ENCODE measurements around the gene FXYD6. TPM values are rescaled to one million over a fixed set of nuclear protein-coding genes. Genes with fewer than 3 reads are reported as not detected.

FXYD6 gene
- total RNA-seq, 1 donor from 2014 or later = not detected

DNA sequence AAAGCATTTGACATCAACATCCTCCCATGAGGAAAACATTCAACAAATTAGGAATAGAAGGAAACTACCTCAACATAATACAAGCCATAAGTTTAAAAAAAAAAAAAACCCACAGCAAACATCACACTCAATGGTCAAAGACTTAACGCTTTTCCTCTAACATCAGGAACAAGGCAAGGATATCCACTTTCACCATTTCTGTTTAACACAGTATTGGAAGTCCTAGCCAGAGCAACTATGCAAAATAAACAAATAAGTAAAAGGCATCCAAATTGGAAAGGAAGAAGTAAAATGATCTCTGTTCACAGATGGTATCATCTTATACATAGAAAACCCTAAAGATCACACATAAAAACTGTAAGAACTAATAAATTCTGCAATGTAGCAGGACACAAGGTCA, 13.1 kb downstream of the FXYD6 start:
- Mint-ChIP-seq H3K27ac (no peak overlapping the region), H3K27me3 (peaks cover 21% of the 10 kb centered on the region), H3K4me1 (no peaks in the 10 kb centered on the region), H3K36me3 (ENCODE audit: low read depth) (no peaks in the 10 kb centered on the region), H3K4me3 (no peak overlapping the region), H3K9me3 (no peaks in the 10 kb centered on the region)
- intact Hi-C loops (cut with micrococcal nuclease) = no loop called here
- TF ChIP-seq, protein P1, sequence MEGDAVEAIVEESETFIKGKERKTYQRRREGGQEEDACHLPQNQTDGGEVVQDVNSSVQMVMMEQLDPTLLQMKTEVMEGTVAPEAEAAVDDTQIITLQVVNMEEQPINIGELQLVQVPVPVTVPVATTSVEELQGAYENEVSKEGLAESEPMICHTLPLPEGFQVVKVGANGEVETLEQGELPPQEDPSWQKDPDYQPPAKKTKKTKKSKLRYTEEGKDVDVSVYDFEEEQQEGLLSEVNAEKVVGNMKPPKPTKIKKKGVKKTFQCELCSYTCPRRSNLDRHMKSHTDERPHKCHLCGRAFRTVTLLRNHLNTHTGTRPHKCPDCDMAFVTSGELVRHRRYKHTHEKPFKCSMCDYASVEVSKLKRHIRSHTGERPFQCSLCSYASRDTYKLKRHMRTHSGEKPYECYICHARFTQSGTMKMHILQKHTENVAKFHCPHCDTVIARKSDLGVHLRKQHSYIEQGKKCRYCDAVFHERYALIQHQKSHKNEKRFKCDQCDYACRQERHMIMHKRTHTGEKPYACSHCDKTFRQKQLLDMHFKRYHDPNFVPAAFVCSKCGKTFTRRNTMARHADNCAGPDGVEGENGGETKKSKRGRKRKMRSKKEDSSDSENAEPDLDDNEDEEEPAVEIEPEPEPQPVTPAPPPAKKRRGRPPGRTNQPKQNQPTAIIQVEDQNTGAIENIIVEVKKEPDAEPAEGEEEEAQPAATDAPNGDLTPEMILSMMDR (IDR thresholded peaks at IDR 0.05) = no peak
- ChIA-PET CTCF (no interaction called here), POLR2A (interaction anchor here (0.5 kb wide), 1 partner anchor 458 kb away, joined by 9 read pairs; no protein-coding TSS in a partner anchor)
- DNase-seq (no peak), ATAC-seq (ENCODE audit: low read depth) (no peak)

DNA sequence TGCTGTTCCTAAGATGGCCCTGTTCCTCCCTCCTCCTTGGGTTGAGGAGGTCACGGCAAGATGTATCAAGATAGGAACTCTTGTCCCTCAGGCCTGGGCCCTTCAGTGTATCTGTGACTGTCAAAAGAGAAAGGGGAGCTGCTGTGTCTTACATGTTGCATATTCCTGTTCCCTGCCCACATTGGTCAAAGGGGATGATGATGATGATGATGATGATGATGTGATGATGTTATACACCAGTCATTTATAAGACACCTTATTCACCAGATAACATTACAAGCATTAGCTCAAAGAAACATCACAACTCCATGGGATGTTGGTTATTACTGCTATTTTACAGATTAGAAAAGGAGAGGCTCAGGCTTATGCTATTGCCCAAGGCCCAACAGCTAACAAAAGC, 13.7 kb downstream of the FXYD6 start:
- H3K4me1 Mint-ChIP-seq = no peaks in the 10 kb centered on the region
- H3K9me3 Mint-ChIP-seq = no peaks in the 10 kb centered on the region
- no peak for DNase-seq
- H3K27me3 Mint-ChIP-seq = peaks cover 22% of the 10 kb centered on the region
- ATAC-seq (ENCODE audit: low read depth) = no peak
- H3K27ac Mint-ChIP-seq = no peak overlapping the region
- H3K36me3 Mint-ChIP-seq (ENCODE audit: low read depth) = no peaks in the 10 kb centered on the region
- intact Hi-C loops (cut with micrococcal nuclease) = no loop called here
- ChIA-PET POLR2A (interaction anchor here (0.5 kb wide), 1 partner anchor 459 kb away, joined by 9 read pairs; no protein-coding TSS in a partner anchor), CTCF (no interaction called here)
- TF ChIP-seq, protein P1 (IDR thresholded peaks at IDR 0.05) = no peak
- no peak overlapping the region for H3K4me3 Mint-ChIP-seq

DNA sequence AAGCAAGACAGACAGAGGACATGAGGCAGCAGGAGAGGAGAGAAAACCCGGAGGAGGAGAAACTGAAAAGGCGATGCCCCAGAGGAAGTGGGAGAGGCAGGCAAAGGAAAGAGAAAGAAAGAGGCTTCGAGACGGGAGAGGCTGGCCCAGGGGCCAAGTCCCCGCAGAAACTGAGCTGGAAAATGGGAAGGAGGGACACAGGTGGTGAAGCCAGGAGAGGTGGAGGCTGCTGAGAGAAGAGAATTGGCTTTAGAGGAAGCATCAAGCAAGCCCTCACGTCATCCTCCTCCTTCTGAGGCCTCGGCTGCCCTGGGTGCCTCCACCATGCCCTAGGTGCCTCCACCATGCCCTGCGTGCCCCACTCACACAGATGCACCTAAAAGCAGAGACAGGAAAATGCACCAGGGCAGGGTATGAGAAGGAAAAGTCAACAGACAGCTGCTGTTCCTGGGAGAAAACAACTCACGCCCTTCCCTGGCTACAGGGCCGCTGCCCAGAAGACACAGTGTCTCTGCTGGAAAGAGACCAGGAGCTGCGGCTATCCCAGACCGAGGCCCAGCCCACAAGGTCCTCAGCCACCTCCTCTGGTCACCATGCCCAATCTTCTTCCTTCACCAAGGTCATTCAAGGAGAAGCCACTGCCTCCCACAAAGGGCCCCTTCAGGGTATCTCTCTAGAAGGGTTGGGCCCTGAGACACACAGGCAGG, 14.3 kb downstream of the FXYD6 start:
- Mint-ChIP-seq H3K9me3 (no peaks in the 10 kb centered on the region), H3K27ac (no peak overlapping the region), H3K27me3 (peaks cover 18% of the 10 kb centered on the region), H3K4me1 (no peaks in the 10 kb centered on the region), H3K36me3 (ENCODE audit: low read depth) (no peaks in the 10 kb centered on the region), H3K4me3 (no peak overlapping the region)
- intact Hi-C loops (cut with micrococcal nuclease) = no loop called here
- POLR2A ChIA-PET = no interaction called here
- CTCF ChIA-PET = no interaction called here
- TF ChIP-seq, protein P1 (IDR thresholded peaks at IDR 0.05) = no peak
- DNase-seq = no peak
- no peak for ATAC-seq (ENCODE audit: low read depth)

DNA sequence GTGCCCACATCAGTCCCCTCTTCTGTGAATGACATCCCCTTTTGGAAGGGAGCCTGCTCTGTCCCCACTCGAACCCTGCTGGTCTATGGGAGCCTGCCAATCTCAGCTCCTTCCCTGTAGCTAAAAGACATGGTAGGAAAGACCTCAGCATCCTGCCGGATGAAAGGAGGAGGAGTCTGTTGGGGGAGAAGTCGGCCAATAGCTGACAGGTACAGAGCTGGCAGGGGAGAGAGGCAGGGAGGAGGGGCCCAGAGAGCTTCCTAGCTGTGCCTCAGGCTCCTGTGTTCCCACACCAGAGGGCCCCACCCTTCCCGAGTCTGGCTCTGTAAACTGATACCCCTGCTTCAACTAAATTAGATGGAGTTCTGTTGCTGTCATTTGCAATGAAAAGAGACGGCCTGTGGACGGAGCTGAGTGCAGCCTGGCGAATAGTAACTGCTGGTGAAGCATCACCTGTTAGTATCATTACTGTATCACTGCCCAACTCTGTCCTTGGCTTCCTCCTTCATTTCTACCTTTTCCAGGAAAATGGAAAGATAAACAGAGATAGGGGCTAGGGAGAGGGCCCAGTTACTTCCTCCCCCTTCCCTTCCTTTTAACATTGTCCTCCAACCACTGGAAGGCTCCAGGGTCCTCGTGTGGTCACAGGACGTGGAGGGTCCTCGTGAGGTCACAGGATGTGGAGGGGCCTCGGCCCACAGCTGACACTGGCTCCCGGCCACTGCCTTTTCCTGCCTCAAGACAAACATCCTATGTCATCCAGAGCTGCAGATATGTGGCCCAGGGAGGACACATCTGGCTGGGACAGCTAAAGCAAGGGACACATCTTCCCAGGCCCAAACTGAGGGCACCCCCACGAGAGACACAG, 15.1 kb downstream of the FXYD6 start:
- no peak overlapping the region for H3K4me3 Mint-ChIP-seq
- TF ChIP-seq, protein P1 (IDR thresholded peaks at IDR 0.05) = no peak
- H3K27ac Mint-ChIP-seq = no peak overlapping the region
- DNase-seq (no peak), ATAC-seq (ENCODE audit: low read depth) (no peak)
- no peaks in the 10 kb centered on the region for H3K4me1 Mint-ChIP-seq
- CTCF ChIA-PET = no interaction called here
- no peaks in the 10 kb centered on the region for H3K9me3 Mint-ChIP-seq
- peaks cover 23% of the 10 kb centered on the region for H3K27me3 Mint-ChIP-seq
- POLR2A ChIA-PET = no interaction called here
- H3K36me3 Mint-ChIP-seq (ENCODE audit: low read depth) = no peaks in the 10 kb centered on the region
- intact Hi-C loops (cut with micrococcal nuclease) = no loop called here

DNA sequence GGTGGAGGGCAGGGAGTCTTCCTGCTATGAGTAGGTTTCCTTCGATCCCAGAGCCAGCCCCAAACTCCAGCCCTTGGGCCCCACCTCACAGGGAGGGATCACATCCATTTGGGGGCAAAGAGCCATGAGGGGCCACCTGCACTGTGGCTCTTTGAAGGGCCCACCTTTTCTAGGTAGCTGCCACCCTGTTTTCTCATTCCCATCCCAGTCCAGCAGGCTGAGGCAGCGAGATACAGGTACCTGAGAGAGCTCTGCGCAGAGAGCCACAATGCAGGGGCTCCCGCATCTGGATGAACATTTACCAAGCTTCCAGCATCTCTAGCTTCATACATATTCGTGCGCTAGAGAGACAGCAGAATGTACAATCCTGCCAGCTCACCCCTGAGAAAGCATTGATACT, 16.3 kb downstream of the FXYD6 start:
- no peaks in the 10 kb centered on the region for H3K36me3 Mint-ChIP-seq (ENCODE audit: low read depth)
- ATAC-seq (ENCODE audit: low read depth) = no peak
- peaks cover 25% of the 10 kb centered on the region for H3K27me3 Mint-ChIP-seq
- no peak overlapping the region for H3K27ac Mint-ChIP-seq
- ChIA-PET CTCF (interaction anchor here (0.9 kb wide), 1 partner anchor 16 kb away, joined by 3 read pairs; no protein-coding TSS in a partner anchor), POLR2A (no interaction called here)
- H3K9me3 Mint-ChIP-seq = no peaks in the 10 kb centered on the region
- no peak overlapping the region for H3K4me3 Mint-ChIP-seq
- intact Hi-C loops (cut with micrococcal nuclease) = no loop called here
- TF ChIP-seq, protein P1 (IDR thresholded peaks at IDR 0.05) = no peak
- H3K4me1 Mint-ChIP-seq = no peaks in the 10 kb centered on the region
- no peak for DNase-seq
